BE2C (cell line): ENCODE measurements around the gene OR5M10.

Experiments
- DNase-seq: peaks from one replicate; pipeline ENCODE4 v3.0.0-alpha.2; 2020
- H3K27me3 ChIP-seq: fragments of 250-450 bp; sonication (Bioruptor Pico); 2 replicates; pipeline ENCODE4 v1.5.1; 2020; ENCODE audit warnings: mild to moderate bottlenecking
- H3K36me3 ChIP-seq: fragments of 250-450 bp; sonication (Bioruptor Pico); 2 replicates; pipeline ENCODE4 v1.5.1; 2020; ENCODE audit warnings: mild to moderate bottlenecking
- H3K4me1 ChIP-seq: fragments of 250-450 bp; sonication (Bioruptor Pico); 2 replicates; pipeline ENCODE4 v1.5.1; 2020
- H3K4me3 ChIP-seq: 2 replicates; pipeline ENCODE4 v1.5.1; 2011; ENCODE audit warnings: low read depth, low read length
- H3K9me3 ChIP-seq: fragments of 250-450 bp; sonication (Bioruptor Pico); 2 replicates; pipeline ENCODE4 v1.5.1; 2020
- TF ChIP-seq, protein P1 (sequence below): IDR thresholded peaks from 2 replicates; pipeline ENCODE4 v1.5.1; 2012; ENCODE audit warnings: mild to moderate bottlenecking, low read depth, low read length

Gene OR5M10

DNA sequence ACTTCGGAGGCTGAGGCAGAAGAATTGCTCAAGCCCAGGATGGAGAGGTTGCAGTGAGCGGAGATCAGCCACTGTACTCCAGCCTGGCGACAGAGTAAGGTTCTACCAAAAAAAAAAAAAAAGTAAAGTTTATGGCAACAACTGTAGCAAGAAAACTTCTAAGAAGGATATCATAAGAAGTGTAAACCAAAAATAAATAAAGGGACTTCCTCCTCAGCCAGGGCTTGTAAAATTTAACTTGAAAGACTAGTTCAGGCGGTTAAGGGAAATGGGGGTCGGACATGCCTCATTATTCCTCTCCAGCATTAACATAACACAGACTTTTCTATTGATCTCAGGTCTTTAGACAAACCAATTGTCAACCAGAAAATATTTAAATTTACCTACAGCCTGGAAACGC is 32.0 kb downstream of the OR5M10 start:
- H3K4me1 ChIP-seq = no peaks in the 10 kb centered on the region
- H3K9me3 ChIP-seq = no peaks in the 10 kb centered on the region
- TF ChIP-seq, protein P1, sequence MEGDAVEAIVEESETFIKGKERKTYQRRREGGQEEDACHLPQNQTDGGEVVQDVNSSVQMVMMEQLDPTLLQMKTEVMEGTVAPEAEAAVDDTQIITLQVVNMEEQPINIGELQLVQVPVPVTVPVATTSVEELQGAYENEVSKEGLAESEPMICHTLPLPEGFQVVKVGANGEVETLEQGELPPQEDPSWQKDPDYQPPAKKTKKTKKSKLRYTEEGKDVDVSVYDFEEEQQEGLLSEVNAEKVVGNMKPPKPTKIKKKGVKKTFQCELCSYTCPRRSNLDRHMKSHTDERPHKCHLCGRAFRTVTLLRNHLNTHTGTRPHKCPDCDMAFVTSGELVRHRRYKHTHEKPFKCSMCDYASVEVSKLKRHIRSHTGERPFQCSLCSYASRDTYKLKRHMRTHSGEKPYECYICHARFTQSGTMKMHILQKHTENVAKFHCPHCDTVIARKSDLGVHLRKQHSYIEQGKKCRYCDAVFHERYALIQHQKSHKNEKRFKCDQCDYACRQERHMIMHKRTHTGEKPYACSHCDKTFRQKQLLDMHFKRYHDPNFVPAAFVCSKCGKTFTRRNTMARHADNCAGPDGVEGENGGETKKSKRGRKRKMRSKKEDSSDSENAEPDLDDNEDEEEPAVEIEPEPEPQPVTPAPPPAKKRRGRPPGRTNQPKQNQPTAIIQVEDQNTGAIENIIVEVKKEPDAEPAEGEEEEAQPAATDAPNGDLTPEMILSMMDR = no peak
- DNase-seq = no peak
- no peaks in the 10 kb centered on the region for H3K36me3 ChIP-seq
- no peak overlapping the region for H3K4me3 ChIP-seq
- no peaks in the 10 kb centered on the region for H3K27me3 ChIP-seq

DNA sequence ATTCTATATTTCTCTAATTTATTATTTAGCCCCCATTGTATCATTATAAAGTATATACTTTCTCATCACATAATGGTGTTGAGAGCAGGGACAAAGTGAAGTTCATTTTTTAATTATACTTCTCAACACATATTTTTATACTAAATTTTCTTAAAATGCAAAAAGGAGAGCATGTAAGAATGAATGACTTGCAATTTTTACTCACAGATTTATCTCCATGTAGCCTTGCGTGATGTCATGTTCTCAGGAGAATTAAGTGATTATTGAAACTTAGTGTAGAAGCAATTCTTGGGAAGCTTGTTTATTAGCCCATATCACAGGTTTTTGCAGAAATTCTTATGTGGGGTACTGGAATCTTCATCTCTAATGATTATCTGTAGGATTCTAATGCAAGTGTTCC is 33.8 kb downstream of the OR5M10 start:
- Histone ChIP-seq H3K27me3 (no peaks in the 10 kb centered on the region), H3K4me1 (no peaks in the 10 kb centered on the region), H3K4me3 (no peak overlapping the region), H3K9me3 (no peaks in the 10 kb centered on the region), H3K36me3 (no peaks in the 10 kb centered on the region)
- DNase-seq = no peak
- TF ChIP-seq, protein P1 = no peak

DNA sequence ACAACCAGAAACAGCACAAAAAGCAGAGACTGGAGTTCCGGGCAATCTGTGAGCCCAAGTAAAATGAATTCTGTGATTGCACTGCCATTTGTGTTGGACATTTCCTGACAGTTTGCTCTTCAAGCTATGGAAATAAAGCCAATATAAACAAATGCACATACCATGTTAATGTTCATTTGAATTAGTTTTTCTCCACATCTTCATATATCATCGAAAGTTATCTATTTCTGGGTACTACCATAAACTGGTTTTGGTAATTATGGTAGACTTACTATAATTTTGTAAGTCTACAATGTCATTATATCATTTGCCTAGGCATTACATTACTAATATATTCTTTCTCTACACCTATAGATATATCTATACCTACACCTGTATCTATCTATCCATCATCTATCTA is 34.4 kb downstream of the OR5M10 start, which contains the start of gene OR5M11:
Gene OR5M11 (minus strand): TSS at position 101 of the 400 bp plus-strand sequence. CDS start 0 bp downstream, at position 101.
- Histone ChIP-seq H3K36me3 (no peaks in the 10 kb centered on the region), H3K9me3 (no peaks in the 10 kb centered on the region), H3K4me3 (no peak within 1 kb of the TSS), H3K27me3 (no peaks in the 10 kb centered on the region), H3K4me1 (no peaks in the 10 kb centered on the region)
- no peak for DNase-seq
- TF ChIP-seq, protein P1 = no peak

DNA sequence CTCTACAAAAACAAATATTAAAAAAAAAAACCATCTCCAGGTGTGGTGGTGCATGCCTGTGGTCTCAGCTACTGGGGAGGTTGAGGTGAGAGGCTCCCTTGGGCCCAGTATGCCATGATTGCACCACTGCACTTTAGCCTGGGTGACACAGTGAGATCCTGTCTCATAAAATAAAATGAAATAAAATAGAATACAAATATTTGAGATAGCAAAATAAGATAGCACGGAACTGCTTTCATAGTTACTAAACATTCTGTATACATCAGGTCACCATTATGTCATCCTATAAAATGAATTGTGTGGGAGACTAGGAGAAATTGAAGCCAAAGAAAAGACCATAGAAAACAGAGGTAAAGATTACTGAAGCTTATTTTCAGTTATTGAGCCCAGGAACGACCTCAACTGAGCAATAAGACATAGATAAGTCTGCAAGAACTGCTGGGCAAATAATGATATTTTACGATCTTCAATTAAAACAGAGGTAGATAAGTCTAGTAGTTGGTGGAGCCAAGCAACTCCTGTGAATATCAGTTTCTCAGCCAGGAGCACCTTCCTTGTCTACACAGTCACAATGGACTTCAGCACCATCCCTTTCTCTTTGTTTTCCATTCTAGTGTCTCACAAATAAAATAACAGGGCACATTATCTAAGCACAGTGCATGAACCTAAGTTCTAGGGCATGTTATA is 44.3 kb downstream of the OR5M10 start:
- Histone ChIP-seq H3K4me1 (no peaks in the 10 kb centered on the region), H3K36me3 (no peaks in the 10 kb centered on the region), H3K9me3 (no peaks in the 10 kb centered on the region), H3K27me3 (no peaks in the 10 kb centered on the region), H3K4me3 (no peak overlapping the region)
- DNase-seq = no peak
- TF ChIP-seq, protein P1 = no peak

DNA sequence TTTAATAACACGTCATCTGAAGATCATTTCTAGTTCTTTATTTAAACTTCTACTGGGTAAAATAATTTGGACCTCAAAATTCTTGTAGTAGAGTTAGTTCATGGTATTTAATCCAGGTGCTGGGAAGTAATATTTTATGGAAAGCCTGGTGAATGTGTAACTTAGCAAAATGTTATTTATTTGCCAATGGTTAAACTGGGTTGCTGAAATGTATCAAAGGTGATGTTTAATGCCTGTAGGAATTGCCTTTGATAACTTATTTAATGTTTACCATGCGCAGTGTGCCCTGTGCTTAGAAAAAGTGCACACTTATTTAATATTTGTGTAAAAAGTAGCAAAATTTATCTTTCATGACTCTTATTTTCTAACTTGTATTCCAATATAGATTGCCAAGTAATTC is 45.7 kb downstream of the OR5M10 start:
- no peaks in the 10 kb centered on the region for H3K4me1 ChIP-seq
- no peaks in the 10 kb centered on the region for H3K36me3 ChIP-seq
- DNase-seq = no peak
- TF ChIP-seq, protein P1 = no peak
- H3K4me3 ChIP-seq = no peak overlapping the region
- no peaks in the 10 kb centered on the region for H3K9me3 ChIP-seq
- H3K27me3 ChIP-seq = no peaks in the 10 kb centered on the region
